Measurements from ENCODE around the gene DLG5.

The DLG5 gene

GRCh38 chr10:77919713-77920108 is 6.8 kb downstream of the DLG5 start:
- TF ChIP-seq TAF1 (IDR thresholded peaks at IDR 0.05; ENCODE audit: borderline replicate concordance, insufficient read depth, low read length) (no peak), SIN3A (IDR thresholded peaks at IDR 0.05; ENCODE audit: borderline replicate concordance, insufficient read depth, low read length) (no peak), FOXP2 (optimal IDR thresholded peaks at IDR 0.05; ENCODE audit: borderline replicate concordance, extremely low read depth, extremely low read length, insufficient read depth) (no peak), POLR2AphosphoS5 (IDR thresholded peaks at IDR 0.05; ENCODE audit: low read depth, low read length) (no peak)
- TF ChIP-seq, protein P1, sequence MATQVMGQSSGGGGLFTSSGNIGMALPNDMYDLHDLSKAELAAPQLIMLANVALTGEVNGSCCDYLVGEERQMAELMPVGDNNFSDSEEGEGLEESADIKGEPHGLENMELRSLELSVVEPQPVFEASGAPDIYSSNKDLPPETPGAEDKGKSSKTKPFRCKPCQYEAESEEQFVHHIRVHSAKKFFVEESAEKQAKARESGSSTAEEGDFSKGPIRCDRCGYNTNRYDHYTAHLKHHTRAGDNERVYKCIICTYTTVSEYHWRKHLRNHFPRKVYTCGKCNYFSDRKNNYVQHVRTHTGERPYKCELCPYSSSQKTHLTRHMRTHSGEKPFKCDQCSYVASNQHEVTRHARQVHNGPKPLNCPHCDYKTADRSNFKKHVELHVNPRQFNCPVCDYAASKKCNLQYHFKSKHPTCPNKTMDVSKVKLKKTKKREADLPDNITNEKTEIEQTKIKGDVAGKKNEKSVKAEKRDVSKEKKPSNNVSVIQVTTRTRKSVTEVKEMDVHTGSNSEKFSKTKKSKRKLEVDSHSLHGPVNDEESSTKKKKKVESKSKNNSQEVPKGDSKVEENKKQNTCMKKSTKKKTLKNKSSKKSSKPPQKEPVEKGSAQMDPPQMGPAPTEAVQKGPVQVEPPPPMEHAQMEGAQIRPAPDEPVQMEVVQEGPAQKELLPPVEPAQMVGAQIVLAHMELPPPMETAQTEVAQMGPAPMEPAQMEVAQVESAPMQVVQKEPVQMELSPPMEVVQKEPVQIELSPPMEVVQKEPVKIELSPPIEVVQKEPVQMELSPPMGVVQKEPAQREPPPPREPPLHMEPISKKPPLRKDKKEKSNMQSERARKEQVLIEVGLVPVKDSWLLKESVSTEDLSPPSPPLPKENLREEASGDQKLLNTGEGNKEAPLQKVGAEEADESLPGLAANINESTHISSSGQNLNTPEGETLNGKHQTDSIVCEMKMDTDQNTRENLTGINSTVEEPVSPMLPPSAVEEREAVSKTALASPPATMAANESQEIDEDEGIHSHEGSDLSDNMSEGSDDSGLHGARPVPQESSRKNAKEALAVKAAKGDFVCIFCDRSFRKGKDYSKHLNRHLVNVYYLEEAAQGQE (IDR thresholded peaks at IDR 0.05; ENCODE audit: insufficient read depth in 1 of 2, low read depth in 2 of 2, low read length in 2 of 2), result no peak

DNA sequence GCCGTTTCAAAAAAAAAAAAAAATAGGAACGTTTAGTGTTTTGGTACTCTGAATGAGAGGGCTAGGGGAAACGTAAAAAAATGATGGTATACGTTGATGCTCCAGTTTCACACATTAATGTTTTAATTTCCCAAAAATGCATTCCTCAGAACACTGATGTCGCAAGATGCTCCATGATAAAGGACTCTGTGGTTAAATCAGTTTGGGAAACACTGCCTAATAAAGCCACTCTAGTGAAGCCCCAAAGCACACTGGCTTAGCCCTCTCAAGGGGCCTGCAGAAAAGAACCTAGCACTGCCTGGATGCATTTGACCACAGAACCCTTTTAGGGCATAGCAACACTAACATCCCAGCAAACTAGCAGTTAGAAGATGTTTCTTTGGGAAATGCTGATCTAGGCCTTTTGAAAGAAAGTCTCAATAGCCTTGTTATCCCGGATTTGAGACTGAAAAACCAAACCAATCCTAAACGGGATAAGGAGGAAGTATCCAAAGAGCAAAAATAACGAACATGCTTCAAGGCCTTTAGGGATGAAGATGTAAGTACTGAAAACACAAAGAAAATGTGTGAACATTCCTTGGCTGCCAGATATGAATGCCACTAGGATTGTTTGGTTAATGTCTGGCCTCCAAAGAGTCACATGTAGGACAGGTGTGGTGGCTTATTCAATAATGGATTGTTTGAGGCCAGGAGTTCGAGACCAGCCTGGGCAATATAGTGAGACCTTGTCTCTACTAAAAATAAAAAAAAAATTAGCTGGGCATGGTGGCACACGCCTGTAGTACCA is 11.0 kb downstream of the DLG5 start:
- TF ChIP-seq, protein P1 (IDR thresholded peaks at IDR 0.05; ENCODE audit: insufficient read depth in 1 of 2, low read depth in 2 of 2, low read length in 2 of 2), result no peak
- TF ChIP-seq FOXP2 (optimal IDR thresholded peaks at IDR 0.05; ENCODE audit: borderline replicate concordance, extremely low read depth, extremely low read length, insufficient read depth) (no peak), POLR2AphosphoS5 (IDR thresholded peaks at IDR 0.05; ENCODE audit: low read depth, low read length) (no peak), SIN3A (IDR thresholded peaks at IDR 0.05; ENCODE audit: borderline replicate concordance, insufficient read depth, low read length) (no peak), TAF1 (IDR thresholded peaks at IDR 0.05; ENCODE audit: borderline replicate concordance, insufficient read depth, low read length) (no peak)

DNA sequence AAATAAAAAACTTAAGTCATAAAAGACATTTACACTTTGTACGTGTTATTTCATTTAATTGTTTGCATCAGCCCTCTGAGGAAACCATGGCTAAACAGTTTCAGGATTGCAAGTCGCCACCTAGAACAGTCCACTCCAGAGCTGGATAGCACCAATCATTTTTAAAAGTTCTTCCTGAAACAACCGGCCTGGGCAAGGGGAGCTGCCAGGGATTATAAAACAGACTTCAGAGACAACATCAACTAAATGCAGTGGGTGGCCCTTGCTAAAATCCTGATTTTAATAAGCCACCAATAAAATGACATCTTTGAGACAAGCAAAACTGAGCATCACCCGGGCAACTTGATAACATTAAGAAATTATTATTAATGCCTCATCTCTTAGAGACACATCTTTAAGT is 13.5 kb downstream of the DLG5 start:
- TF ChIP-seq FOXP2 (optimal IDR thresholded peaks at IDR 0.05; ENCODE audit: borderline replicate concordance, extremely low read depth, extremely low read length, insufficient read depth) (no peak), SIN3A (IDR thresholded peaks at IDR 0.05; ENCODE audit: borderline replicate concordance, insufficient read depth, low read length) (no peak), TAF1 (IDR thresholded peaks at IDR 0.05; ENCODE audit: borderline replicate concordance, insufficient read depth, low read length) (no peak), POLR2AphosphoS5 (IDR thresholded peaks at IDR 0.05; ENCODE audit: low read depth, low read length) (no peak)
- TF ChIP-seq, protein P1 (IDR thresholded peaks at IDR 0.05; ENCODE audit: insufficient read depth in 1 of 2, low read depth in 2 of 2, low read length in 2 of 2), result no peak

DNA sequence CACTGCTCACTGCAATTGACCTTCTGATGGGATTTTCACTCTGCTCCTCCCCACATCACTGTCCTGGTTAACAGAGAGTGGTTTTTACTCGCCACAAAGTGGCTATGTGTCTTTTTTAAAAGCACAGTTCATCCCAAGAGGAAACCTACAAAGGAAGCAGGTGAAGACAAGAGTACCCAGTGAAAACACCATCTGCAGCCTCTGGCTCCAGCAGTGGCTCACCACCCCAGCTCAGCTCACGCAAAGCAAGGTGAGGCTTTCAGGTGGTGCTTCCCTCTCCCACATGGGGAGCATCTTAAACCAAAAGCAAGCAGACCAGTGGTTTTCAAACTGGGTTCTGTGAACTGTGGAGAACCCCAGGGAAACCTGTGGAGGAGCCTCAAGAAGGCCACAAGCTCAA is 14.0 kb downstream of the DLG5 start:
- TF ChIP-seq, protein P1 (IDR thresholded peaks at IDR 0.05; ENCODE audit: insufficient read depth in 1 of 2, low read depth in 2 of 2, low read length in 2 of 2), result no peak
- TF ChIP-seq POLR2AphosphoS5 (IDR thresholded peaks at IDR 0.05; ENCODE audit: low read depth, low read length) (no peak), TAF1 (IDR thresholded peaks at IDR 0.05; ENCODE audit: borderline replicate concordance, insufficient read depth, low read length) (no peak), FOXP2 (optimal IDR thresholded peaks at IDR 0.05; ENCODE audit: borderline replicate concordance, extremely low read depth, extremely low read length, insufficient read depth) (no peak), SIN3A (IDR thresholded peaks at IDR 0.05; ENCODE audit: borderline replicate concordance, insufficient read depth, low read length) (no peak)

Measured in PFSK-1 (cell line).